ENCODE measurements around the gene COL18A1. TPM values are rescaled to one million over a fixed set of nuclear protein-coding genes. Genes with fewer than 3 reads are reported as not detected.
"Not testable (repeated sequence)": the region's sequence is repeated elsewhere in the genome, so short reads cannot be mapped to it uniquely, and the experiment has no call there.

Gene COL18A1
- total and polyA plus RNA-seq, 7 experiments from 2014 or later: 7.0 to 89.8 (median 15.4) TPM

DNA sequence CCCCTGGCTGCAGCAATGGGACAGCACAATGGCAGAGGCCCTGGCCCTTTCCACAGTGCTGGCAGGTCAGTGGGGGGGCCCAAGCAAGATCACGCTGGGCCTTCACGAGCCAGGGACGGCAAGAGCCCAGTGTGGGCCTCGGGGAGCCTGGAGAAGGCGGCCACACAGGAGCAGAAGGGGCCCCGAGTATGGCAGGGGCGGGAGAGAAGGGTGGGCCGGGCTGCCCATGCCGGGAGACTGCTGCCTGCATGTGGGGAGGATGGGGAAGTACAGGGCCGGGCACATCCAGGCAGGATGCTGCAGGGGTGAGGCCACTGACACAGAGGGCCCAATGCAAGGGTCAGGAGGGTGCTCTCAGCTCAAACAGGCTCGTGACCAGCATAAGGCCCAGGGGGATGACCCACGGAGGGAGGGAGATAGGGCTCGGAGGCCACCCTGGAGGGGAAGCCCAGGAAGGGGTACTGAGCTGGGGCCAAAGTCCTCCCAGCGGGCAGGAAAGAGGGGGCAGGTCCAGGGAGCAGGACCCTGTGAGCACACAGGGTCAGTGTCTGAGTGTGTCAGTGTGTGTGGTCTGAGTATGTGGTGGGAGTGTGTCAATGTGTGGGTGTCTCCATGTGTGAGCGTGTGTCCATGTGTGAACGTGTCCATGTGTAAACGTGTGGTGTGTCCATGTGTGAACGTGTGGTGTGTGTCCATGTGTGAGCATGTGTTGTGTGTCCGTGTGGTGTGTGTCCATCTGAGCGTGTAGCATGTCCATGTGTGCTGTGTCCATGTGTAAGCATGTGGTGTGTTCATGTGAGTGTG, 124.2 kb downstream of the COL18A1 start:
- peaks cover 0 to 55% (median 0%) of the 10 kb centered on the region in 3 experiments for H3K36me3 ChIP-seq (ENCODE audit: control insufficient read depth in 2 of 3, insufficient read depth in 3 of 3, low read length in 3 of 3)
- Mint-ChIP-seq H3K36me3 (peaks cover 3 to 12% (median 4%) of the 10 kb centered on the region in 5 donors), H3K4me3 (no peak overlapping the region), H3K27ac (no peak overlapping the region), H3K9me3 (no peaks in the 10 kb centered on the region), H3K4me1 (peaks cover 7 to 15% (median 11%) of the 10 kb centered on the region in 7 donors), H3K27me3 (no peaks in the 10 kb centered on the region)
- H3K4me1 ChIP-seq (ENCODE audit: control insufficient read depth in 2 of 2, insufficient read depth in 2 of 2, low read length in 2 of 2): peaks cover 8 to 12% of the 10 kb centered on the region in 2 donors
- intact Hi-C loops (cut with micrococcal nuclease): no loop called here
- H3K9me3 ChIP-seq (ENCODE audit: control insufficient read depth in 2 of 3, low read length in 3 of 3): no peaks in the 10 kb centered on the region
- DNase-seq: peak in 1 of 9 donors; percentile 2
- no peak overlapping the region for H3K27ac ChIP-seq (ENCODE audit: low read depth, low read length)
- CTCF ChIA-PET: no interaction called here
- H3K27me3 ChIP-seq (ENCODE audit: control insufficient read depth in 2 of 2, insufficient read depth in 2 of 2, low read length in 2 of 2): no peaks in the 10 kb centered on the region
- no peak overlapping the region for H3K4me3 ChIP-seq (ENCODE audit: low read length)
- POLR2A ChIA-PET: no interaction called here
- ATAC-seq: peak; percentile 33

DNA sequence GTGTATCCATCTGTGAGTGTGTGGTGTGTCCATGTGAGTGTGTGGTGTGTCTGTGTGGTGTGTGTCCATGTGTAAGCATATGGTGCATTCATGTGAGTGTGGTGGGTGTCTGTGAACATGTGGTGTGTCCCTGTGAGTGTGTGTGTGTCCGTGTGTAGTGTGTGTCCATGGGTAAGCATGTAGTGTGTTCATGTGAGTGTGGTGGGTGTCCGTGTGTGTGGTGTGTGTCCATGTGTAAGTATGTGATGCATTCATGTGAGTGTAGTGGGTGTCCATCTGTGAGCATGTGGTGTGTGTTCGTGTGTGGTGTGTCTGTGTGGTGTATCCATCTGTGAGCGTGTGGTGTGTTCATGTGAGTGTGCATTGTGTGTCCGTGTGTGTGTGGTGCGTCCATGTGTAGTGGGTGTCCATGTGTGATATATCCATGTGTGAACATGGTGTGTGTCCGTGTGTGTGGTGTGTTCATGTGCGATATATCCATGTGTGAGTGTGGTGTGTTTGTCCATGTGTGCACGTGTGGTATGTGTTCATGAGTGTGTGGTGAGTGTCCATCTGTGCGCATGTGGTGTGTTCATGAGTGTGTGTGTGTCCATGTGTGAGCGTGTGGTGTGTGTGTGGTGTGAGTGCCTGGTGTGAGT, 124.9 kb downstream of the COL18A1 start:
- Histone ChIP-seq H3K4me1 (ENCODE audit: control insufficient read depth in 2 of 2, insufficient read depth in 2 of 2, low read length in 2 of 2) (peaks cover 8 to 12% of the 10 kb centered on the region in 2 donors), H3K27ac (ENCODE audit: low read depth, low read length) (no peak overlapping the region), H3K4me3 (ENCODE audit: low read length) (no peak overlapping the region), H3K36me3 (ENCODE audit: control insufficient read depth in 2 of 3, insufficient read depth in 3 of 3, low read length in 3 of 3) (peaks cover 0 to 52% (median 0%) of the 10 kb centered on the region in 3 experiments), H3K9me3 (ENCODE audit: control insufficient read depth in 2 of 3, low read length in 3 of 3) (no peaks in the 10 kb centered on the region), H3K27me3 (ENCODE audit: control insufficient read depth in 2 of 2, insufficient read depth in 2 of 2, low read length in 2 of 2) (no peaks in the 10 kb centered on the region)
- Mint-ChIP-seq H3K9me3 (no peaks in the 10 kb centered on the region), H3K36me3 (peaks cover 3 to 12% (median 4%) of the 10 kb centered on the region in 5 donors), H3K27ac (no peak overlapping the region), H3K27me3 (no peaks in the 10 kb centered on the region), H3K4me1 (peaks cover 7 to 15% (median 13%) of the 10 kb centered on the region in 7 donors), H3K4me3 (no peak overlapping the region)
- peak in 1 of 9 donors; percentile 4 for DNase-seq
- intact Hi-C loops (cut with micrococcal nuclease): no loop called here
- POLR2A ChIA-PET: no interaction called here
- CTCF ChIA-PET: no interaction called here
- no peak for ATAC-seq

DNA sequence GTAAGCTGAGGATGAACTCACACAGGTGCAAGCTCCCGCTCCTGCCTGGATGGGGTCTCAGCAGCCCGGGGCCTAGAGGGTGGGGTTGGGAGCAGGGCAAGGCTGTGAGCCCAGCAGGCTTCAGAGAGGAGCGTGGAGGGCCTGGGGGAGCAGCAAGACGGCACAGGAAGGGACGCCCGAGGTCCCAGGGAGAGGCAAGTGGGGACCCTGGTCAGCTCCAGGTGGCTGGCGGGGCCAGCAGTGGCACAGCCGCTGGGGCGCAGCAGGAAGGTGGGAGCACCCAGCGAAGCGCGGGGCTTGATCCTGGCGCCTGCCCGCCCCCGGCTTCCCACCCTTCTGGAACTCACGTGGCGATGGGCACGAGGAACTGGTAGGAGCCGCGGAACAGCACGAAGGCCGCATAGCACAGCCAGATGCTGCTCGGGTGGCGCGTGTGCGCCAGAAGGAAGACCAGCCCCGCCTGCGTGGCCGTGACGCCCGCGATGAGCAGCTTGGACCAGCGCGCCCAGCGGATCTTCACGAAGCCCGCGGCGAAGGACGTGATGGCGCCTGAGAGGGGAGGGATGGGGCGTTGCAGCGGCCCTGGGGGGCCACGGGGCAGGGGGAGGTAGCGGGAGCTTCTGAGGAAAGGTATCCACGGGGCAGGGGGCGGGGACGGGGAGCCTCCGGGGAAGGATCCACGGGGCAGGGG, 125.6 kb downstream of the COL18A1 start:
- Mint-ChIP-seq H3K9me3 (no peaks in the 10 kb centered on the region), H3K4me1 (peaks cover 7 to 18% (median 13%) of the 10 kb centered on the region in 7 donors), H3K4me3 (no peak overlapping the region), H3K36me3 (peaks cover 3 to 12% (median 4%) of the 10 kb centered on the region in 5 donors), H3K27me3 (no peaks in the 10 kb centered on the region), H3K27ac (no peak overlapping the region)
- no peaks in the 10 kb centered on the region for H3K9me3 ChIP-seq (ENCODE audit: control insufficient read depth in 2 of 3, low read length in 3 of 3)
- intact Hi-C loops (cut with micrococcal nuclease): no loop called here
- H3K4me3 ChIP-seq (ENCODE audit: low read length): no peak overlapping the region
- ChIA-PET CTCF (no interaction called here), POLR2A (no interaction called here)
- DNase-seq: peak in 1 of 9 donors; percentile 6
- peaks cover 8 to 12% of the 10 kb centered on the region in 2 donors for H3K4me1 ChIP-seq (ENCODE audit: control insufficient read depth in 2 of 2, insufficient read depth in 2 of 2, low read length in 2 of 2)
- no peak overlapping the region for H3K27ac ChIP-seq (ENCODE audit: low read depth, low read length)
- peaks cover 0 to 46% (median 0%) of the 10 kb centered on the region in 3 experiments for H3K36me3 ChIP-seq (ENCODE audit: control insufficient read depth in 2 of 3, insufficient read depth in 3 of 3, low read length in 3 of 3)
- no peaks in the 10 kb centered on the region for H3K27me3 ChIP-seq (ENCODE audit: control insufficient read depth in 2 of 2, insufficient read depth in 2 of 2, low read length in 2 of 2)
- ATAC-seq: no peak

DNA sequence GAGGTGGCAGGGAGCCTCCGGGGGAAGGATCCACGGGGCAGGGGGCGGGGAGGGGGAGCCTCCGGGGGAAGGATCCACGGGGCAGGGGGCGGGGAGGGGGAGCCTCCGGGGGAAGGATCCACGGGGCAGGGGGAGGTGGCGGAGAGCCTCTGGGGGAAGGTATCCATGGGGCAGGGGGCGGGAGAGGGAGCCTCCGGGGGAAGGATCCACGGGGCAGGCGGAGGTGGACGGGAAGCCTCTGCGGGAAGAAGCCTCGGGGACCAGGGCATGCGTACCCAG, 126.1 kb downstream of the COL18A1 start:
- Histone ChIP-seq H3K36me3 (ENCODE audit: control insufficient read depth in 2 of 3, insufficient read depth in 3 of 3, low read length in 3 of 3) (peaks cover 0 to 41% (median 0%) of the 10 kb centered on the region in 3 experiments), H3K4me1 (ENCODE audit: control insufficient read depth in 2 of 2, insufficient read depth in 2 of 2, low read length in 2 of 2) (peaks cover 8 to 12% of the 10 kb centered on the region in 2 donors)
- H3K27ac ChIP-seq (ENCODE audit: low read depth, low read length); intact Hi-C loops (cut with micrococcal nuclease); H3K9me3 ChIP-seq (ENCODE audit: control insufficient read depth in 2 of 3, low read length in 3 of 3); H3K4me3 Mint-ChIP-seq; H3K9me3 Mint-ChIP-seq; CTCF ChIA-PET; H3K27ac Mint-ChIP-seq; ATAC-seq; DNase-seq; H3K4me3 ChIP-seq (ENCODE audit: low read length); H3K27me3 ChIP-seq (ENCODE audit: control insufficient read depth in 2 of 2, insufficient read depth in 2 of 2, low read length in 2 of 2); POLR2A ChIA-PET; H3K27me3 Mint-ChIP-seq: not testable (repeated sequence)
- Mint-ChIP-seq H3K36me3 (peaks cover 3 to 13% (median 4%) of the 10 kb centered on the region in 5 donors), H3K4me1 (peaks cover 7 to 20% (median 14%) of the 10 kb centered on the region in 7 donors)

DNA sequence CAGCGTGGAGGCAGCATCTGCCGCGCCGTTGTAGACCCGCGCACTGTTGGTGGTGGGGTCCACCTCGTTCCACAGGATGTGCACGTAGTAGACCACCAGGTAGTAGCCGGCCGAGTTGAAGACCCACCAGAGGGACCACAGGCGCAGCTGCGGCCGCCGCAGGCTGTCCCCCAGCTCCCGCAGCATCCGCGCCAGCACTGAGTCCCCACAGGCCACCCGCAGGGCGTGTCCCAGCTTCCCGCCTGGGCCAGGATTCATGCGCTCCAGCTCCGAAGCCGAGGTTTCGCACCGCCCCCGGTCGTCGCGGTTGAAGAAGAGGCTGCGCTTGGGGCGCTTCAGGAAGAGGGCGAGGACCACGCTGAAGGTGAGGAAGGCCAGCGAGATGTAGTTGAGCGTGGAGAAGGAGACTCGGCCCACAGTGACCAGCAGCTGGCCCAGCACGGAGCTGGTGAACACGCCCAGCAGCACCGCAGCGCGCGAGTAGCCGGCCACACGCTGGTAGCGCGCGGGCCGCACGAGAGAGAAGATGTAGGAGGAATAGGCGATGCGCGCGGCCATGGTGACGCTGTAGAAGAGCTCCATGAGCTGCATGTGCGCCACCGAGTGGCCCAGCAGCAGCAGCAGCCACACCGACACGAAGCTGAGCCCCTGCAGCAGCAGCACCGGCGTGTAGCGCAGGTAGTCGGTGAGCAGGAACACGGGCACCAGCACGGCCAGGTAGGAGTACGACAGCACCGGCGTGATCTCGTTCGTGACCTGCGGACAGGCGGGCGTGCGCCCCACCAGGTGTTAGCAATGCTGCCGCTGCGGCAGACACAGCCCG, 126.6 kb downstream of the COL18A1 start:
- Histone ChIP-seq H3K27ac (ENCODE audit: low read depth, low read length) (no peak overlapping the region), H3K4me1 (ENCODE audit: control insufficient read depth in 2 of 2, insufficient read depth in 2 of 2, low read length in 2 of 2) (peaks cover 8 to 12% of the 10 kb centered on the region in 2 donors), H3K4me3 (ENCODE audit: low read length) (no peak overlapping the region), H3K9me3 (ENCODE audit: control insufficient read depth in 2 of 3, low read length in 3 of 3) (no peaks in the 10 kb centered on the region), H3K36me3 (ENCODE audit: control insufficient read depth in 2 of 3, insufficient read depth in 3 of 3, low read length in 3 of 3) (peaks cover 0 to 41% (median 0%) of the 10 kb centered on the region in 3 experiments), H3K27me3 (ENCODE audit: control insufficient read depth in 2 of 2, insufficient read depth in 2 of 2, low read length in 2 of 2) (no peaks in the 10 kb centered on the region)
- Mint-ChIP-seq H3K27me3 (no peaks in the 10 kb centered on the region), H3K36me3 (peaks cover 3 to 16% (median 4%) of the 10 kb centered on the region in 5 donors), H3K9me3 (no peaks in the 10 kb centered on the region), H3K4me3 (no peak overlapping the region), H3K4me1 (peaks cover 9 to 20% (median 15%) of the 10 kb centered on the region in 7 donors), H3K27ac (no peak overlapping the region)
- CTCF ChIA-PET: no interaction called here
- POLR2A ChIA-PET: no interaction called here
- DNase-seq: peak in 1 of 9 donors; percentile 7
- no peak for ATAC-seq
- intact Hi-C loops (cut with micrococcal nuclease): no loop called here

DNA sequence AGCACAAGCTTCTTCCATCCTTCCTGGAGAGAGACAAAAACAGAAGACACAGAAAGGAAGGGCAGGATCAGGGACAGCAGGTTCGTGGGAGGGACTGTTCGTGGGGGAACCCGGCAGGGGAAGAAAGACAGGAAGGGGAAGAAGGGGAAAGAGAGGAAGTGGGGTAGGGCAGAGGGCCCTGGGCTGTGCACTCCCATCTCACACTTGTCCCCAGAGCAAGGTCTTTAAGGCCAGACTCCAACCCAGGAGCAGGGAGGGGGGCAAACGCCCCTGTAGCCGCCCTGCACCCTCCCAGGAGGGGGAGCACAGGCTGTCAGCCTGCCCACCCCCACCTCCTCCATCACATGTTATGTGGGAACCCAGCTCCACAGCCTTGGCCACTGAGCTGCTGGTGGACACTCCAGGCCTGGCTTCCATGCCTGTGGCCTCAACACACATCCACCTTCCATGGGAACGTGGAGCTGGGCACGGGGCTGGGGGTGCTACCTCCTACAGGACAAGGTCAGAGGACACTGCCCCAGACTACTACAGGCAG, 127.9 kb downstream of the COL18A1 start:
- CTCF ChIA-PET: no interaction called here
- Mint-ChIP-seq H3K4me3 (peak overlapping the region; percentile 49 to 81 (median 70)), H3K36me3 (peaks cover 0 to 10% (median 0%) of the 10 kb centered on the region in 5 donors), H3K9me3 (no peaks in the 10 kb centered on the region), H3K27me3 (no peaks in the 10 kb centered on the region), H3K4me1 (peaks cover 9 to 20% (median 14%) of the 10 kb centered on the region in 7 donors), H3K27ac (peak overlapping the region; percentile 77 to 93 (median 88))
- peak; percentile 38 for ATAC-seq
- Histone ChIP-seq H3K4me3 (ENCODE audit: low read length) (no peak overlapping the region), H3K27ac (ENCODE audit: low read depth, low read length) (peak overlapping the region; percentile 63), H3K27me3 (ENCODE audit: control insufficient read depth in 2 of 2, insufficient read depth in 2 of 2, low read length in 2 of 2) (no peaks in the 10 kb centered on the region), H3K4me1 (ENCODE audit: control insufficient read depth in 2 of 2, insufficient read depth in 2 of 2, low read length in 2 of 2) (peaks cover 8 to 12% of the 10 kb centered on the region in 2 donors), H3K36me3 (ENCODE audit: control insufficient read depth in 2 of 3, insufficient read depth in 3 of 3, low read length in 3 of 3) (peaks cover 0 to 40% (median 0%) of the 10 kb centered on the region in 3 experiments), H3K9me3 (ENCODE audit: control insufficient read depth in 2 of 3, low read length in 3 of 3) (no peaks in the 10 kb centered on the region)
- DNase-seq: no peak
- POLR2A ChIA-PET: no interaction called here
- intact Hi-C loops (cut with micrococcal nuclease): no loop called here
